ENCODE results near the gene ABLIM2.

GRCh38 chr4:7918981-7919380 lies 239.6 kb downstream of the ABLIM2 start:
- no peak for TF ChIP-seq CTCF (conservative IDR thresholded peaks at IDR 0.05)
- no peak for TF ChIP-seq ZFX (IDR thresholded peaks at IDR 0.05)

Data from C4-2B (cell line).